ENCODE results near the gene MVB12B. TPM values are rescaled to one million over a fixed set of nuclear protein-coding genes. Genes with fewer than 3 reads are reported as not detected.

The MVB12B gene
- total and polyA plus RNA-seq, 2 of the 4 experiments (the other 2 are of a cell fraction), result 2.0 to 4.0 TPM

DNA sequence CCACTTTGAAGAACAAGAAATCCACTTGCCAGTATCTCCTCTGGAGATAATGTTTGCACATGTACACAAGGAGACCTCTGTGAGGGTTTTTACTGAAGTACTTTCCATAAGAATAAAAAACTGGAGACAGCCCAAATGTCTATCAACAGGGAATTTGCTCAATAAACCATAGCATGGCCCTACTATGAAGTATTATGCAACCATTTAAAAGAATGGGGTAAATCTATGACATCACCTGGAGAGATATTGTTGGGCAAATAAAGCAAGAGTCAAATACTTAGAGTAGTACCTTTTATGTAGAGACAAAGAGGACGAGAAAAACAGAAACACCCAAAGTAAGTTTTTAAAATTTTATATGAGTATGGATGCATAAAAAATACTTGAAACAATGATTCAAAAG, 23.9 kb upstream of the MVB12B start:
- H3K36me3 ChIP-seq (ENCODE audit: control insufficient read depth, insufficient read depth, low read length), result no peaks in the 10 kb centered on the region
- H3K23ac ChIP-seq (ENCODE audit: low read depth, low read length), result no peak overlapping the region
- no peaks in the 10 kb centered on the region; the same call in 1 of the 2 replicates for H3K9me1 ChIP-seq (ENCODE audit: insufficient read depth, low read length)
- no peaks in the 10 kb centered on the region for H3K79me1 ChIP-seq (ENCODE audit: low read depth in 1 of 2, low read length in 2 of 2)
- H4K20me1 ChIP-seq (ENCODE audit: insufficient read depth, low read length), result no peaks in the 10 kb centered on the region
- no peaks in the 10 kb centered on the region for H3K9me3 ChIP-seq (ENCODE audit: control insufficient read depth, insufficient read depth, low read length)
- DNase-seq (no peak), ATAC-seq (ENCODE audit: low read depth) (no peak)
- no peak overlapping the region for H3K9ac ChIP-seq (ENCODE audit: low read depth, low read length)
- no peak overlapping the region for H3K27ac ChIP-seq (ENCODE audit: insufficient read depth, low read length)
- CTCF ChIA-PET, result interaction anchor here (1.1 to 3.0 kb wide), 4 partner anchors 12 to 189 kb away, joined by 3 to 14 read pairs (median 6); no protein-coding TSS in a partner anchor
- no peaks in the 10 kb centered on the region for H3K4me1 ChIP-seq (ENCODE audit: control insufficient read depth, insufficient read depth, low read length)
- POLR2A ChIA-PET (ENCODE audit: unreplicated experiment), result no interaction called here
- H3K14ac ChIP-seq (replicated peaks; ENCODE audit: low read depth, low read length), result no peak overlapping the region
- no peak overlapping the region for H2AFZ ChIP-seq (replicated peaks; ENCODE audit: low read length, poor library complexity)
- no TSS peak for BruUV-seq (replicated peaks)
- H2BK5ac ChIP-seq (ENCODE audit: low read depth, low read length, poor library complexity, severe bottlenecking), result no peak overlapping the region
- TF ChIP-seq CEBPB (IDR thresholded peaks at IDR 0.05; ENCODE audit: low read depth, low read length) (peak; percentile 18; the same call in 1 of the 2 replicates), RFX5 (IDR thresholded peaks at IDR 0.05; ENCODE audit: low read depth, low read length) (no peak), MXI1 (IDR thresholded peaks at IDR 0.05; ENCODE audit: borderline replicate concordance, low read depth, low read length) (no peak), SMC3 (IDR thresholded peaks at IDR 0.05; ENCODE audit: low read depth, low read length) (no peak), FOS (IDR thresholded peaks at IDR 0.05; ENCODE audit: low read depth, low read length) (no peak), ELK1 (IDR thresholded peaks at IDR 0.05; ENCODE audit: borderline replicate concordance, low read depth, low read length) (no peak), CTCF (conservative IDR thresholded peaks at IDR 0.05; ENCODE audit: low read depth, low read length) (no peak)
- TF ChIP-seq, protein P1, sequence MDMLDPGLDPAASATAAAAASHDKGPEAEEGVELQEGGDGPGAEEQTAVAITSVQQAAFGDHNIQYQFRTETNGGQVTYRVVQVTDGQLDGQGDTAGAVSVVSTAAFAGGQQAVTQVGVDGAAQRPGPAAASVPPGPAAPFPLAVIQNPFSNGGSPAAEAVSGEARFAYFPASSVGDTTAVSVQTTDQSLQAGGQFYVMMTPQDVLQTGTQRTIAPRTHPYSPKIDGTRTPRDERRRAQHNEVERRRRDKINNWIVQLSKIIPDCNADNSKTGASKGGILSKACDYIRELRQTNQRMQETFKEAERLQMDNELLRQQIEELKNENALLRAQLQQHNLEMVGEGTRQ (IDR thresholded peaks at IDR 0.05; ENCODE audit: low read depth, low read length), result no peak
- H3K4me2 ChIP-seq (ENCODE audit: low read depth, low read length), result no peak overlapping the region
- intact Hi-C loops (cut with micrococcal nuclease) (loop anchor here (1.0 kb wide), 2 partner anchors 96 to 189 kb away; no protein-coding TSS in a partner anchor), in situ Hi-C loops (cut with MboI; ENCODE audit: low sequenced_read_pairs) (loop anchor here (5.0 kb wide), 2 partner anchors 95 to 190 kb away; no protein-coding TSS in a partner anchor), dilution Hi-C loops (cut with HindIII; ENCODE audit: low sequenced_read_pairs, unreplicated experiment) (no loop called here)
- no peak overlapping the region for H2BK15ac ChIP-seq (ENCODE audit: low read depth, low read length)
- H3K56ac ChIP-seq (ENCODE audit: extremely low read depth, insufficient read depth, low read length), result no peak overlapping the region
- H3K4ac ChIP-seq (ENCODE audit: low read depth, low read length), result no peak overlapping the region
- H2AK9ac ChIP-seq (replicated peaks; ENCODE audit: low read depth, low read length, poor library complexity), result no peak overlapping the region
- H2BK20ac ChIP-seq (ENCODE audit: low read depth, low read length), result no peak overlapping the region
- H4K8ac ChIP-seq (ENCODE audit: low read depth in 2 of 2, low read length in 2 of 2), result no peak overlapping the region
- no peak overlapping the region for H3K4me3 ChIP-seq (ENCODE audit: insufficient read depth, low read depth, low read length)
- H2BK120ac ChIP-seq (ENCODE audit: low read depth, low read length), result no peak overlapping the region
- H3K27me3 ChIP-seq (ENCODE audit: control insufficient read depth, insufficient read depth, low read length), result peaks cover 45% of the 10 kb centered on the region
- no peak overlapping the region for H3K18ac ChIP-seq (ENCODE audit: low read depth, low read length)
- no peak overlapping the region for H4K91ac ChIP-seq (ENCODE audit: insufficient read depth, low read depth, low read length)
- no peak overlapping the region for H2AK5ac ChIP-seq (ENCODE audit: low read depth, low read length)
- no peak overlapping the region for H4K5ac ChIP-seq (ENCODE audit: low read depth, low read length)
- no CpG with 5 or more reads among the region's 1 CpG for WGBS, 2 experiments (ENCODE audit: extremely low coverage in 2 of 2, insufficient read length in 1 of 2)
